VCaP (cell line): ENCODE data around the gene RMDN2.
A peak's percentile ranks its signal among the peaks of the same experiment; 100 is the strongest.
"Not testable (repeated sequence)": the region's sequence is repeated elsewhere in the genome, so short reads cannot be mapped to it uniquely, and the experiment has no call there.

Experiments used
- H3K27ac ChIP-seq: fragments of 450-650 bp; 2 replicates; pipeline ENCODE4 v1.5.1; 2017
- TF ChIP-seq, protein P1 (sequence below): fragments of 450-650 bp; conservative IDR thresholded peaks from 2 replicates; pipeline ENCODE4 v1.5.1; 2017; ENCODE audit warnings: mild to moderate bottlenecking, moderate library complexity

RMDN2 gene

GRCh38 chr2:37919631-37920032 lies 5.5 kb upstream of the RMDN2 start:
- H3K27ac ChIP-seq: no peak overlapping the region
- TF ChIP-seq, protein P1, sequence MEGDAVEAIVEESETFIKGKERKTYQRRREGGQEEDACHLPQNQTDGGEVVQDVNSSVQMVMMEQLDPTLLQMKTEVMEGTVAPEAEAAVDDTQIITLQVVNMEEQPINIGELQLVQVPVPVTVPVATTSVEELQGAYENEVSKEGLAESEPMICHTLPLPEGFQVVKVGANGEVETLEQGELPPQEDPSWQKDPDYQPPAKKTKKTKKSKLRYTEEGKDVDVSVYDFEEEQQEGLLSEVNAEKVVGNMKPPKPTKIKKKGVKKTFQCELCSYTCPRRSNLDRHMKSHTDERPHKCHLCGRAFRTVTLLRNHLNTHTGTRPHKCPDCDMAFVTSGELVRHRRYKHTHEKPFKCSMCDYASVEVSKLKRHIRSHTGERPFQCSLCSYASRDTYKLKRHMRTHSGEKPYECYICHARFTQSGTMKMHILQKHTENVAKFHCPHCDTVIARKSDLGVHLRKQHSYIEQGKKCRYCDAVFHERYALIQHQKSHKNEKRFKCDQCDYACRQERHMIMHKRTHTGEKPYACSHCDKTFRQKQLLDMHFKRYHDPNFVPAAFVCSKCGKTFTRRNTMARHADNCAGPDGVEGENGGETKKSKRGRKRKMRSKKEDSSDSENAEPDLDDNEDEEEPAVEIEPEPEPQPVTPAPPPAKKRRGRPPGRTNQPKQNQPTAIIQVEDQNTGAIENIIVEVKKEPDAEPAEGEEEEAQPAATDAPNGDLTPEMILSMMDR: no peak

GRCh38 chr2:37920570-37920969 lies 4.5 kb upstream of the RMDN2 start:
- no peak overlapping the region for H3K27ac ChIP-seq

GRCh38 chr2:37921781-37922180 lies 3.3 kb upstream of the RMDN2 start:
- no peak overlapping the region for H3K27ac ChIP-seq
- TF ChIP-seq, protein P1: no peak

More at GRCh38 chr2:37920570-37920969, 4.5 kb upstream of the RMDN2 start:
- TF ChIP-seq, protein P1: no peak

DNA sequence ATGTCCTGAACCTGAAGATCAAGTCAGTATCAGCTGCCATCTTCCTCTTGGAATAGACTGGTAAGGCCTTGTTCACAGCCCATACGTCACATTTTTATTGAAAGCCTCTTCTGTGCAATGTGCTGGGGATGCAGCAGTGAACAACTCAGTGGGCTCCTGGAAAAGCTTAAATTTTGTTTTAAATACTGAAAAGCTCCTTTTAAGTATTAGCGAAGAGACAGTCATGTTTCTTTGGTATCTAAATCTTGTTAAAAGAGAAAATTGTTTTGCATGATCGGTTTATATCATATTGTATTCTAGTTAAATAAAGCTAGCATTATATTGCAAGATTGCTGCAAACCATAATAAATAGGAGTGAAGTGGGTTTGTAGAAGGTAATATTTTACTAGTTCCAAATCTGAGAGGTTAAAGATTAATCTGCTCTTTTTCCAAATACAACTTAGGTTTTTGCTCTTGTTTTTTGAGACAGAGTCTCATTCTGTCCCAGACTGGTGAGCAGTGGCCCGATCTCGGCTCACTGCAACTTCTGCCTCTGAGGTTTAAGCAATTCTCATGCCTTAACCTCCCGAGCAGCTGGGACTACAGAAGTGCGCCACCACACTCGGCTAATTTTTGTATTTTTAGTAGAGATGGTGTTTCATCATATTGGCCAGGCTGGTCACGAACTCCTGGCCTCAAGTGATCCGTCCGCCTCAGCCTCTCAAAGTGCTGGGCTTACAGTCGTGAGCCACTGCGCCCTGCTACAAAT lies 1.6 kb upstream of the RMDN2 start:
- TF ChIP-seq, protein P1: no peak
- H3K27ac ChIP-seq: no peak overlapping the region

- peak overlapping the region; percentile 93 for H3K27ac ChIP-seq
Observed at GRCh38 chr2:37926635-37927034, 1.5 kb downstream of the RMDN2 start.

GRCh38 chr2:37928377-37928776 lies 3.3 kb downstream of the RMDN2 start:
- no peak overlapping the region for H3K27ac ChIP-seq
- TF ChIP-seq, protein P1: no peak

More at GRCh38 chr2:37926635-37927034, 1.5 kb downstream of the RMDN2 start:
- TF ChIP-seq, protein P1: no peak

DNA sequence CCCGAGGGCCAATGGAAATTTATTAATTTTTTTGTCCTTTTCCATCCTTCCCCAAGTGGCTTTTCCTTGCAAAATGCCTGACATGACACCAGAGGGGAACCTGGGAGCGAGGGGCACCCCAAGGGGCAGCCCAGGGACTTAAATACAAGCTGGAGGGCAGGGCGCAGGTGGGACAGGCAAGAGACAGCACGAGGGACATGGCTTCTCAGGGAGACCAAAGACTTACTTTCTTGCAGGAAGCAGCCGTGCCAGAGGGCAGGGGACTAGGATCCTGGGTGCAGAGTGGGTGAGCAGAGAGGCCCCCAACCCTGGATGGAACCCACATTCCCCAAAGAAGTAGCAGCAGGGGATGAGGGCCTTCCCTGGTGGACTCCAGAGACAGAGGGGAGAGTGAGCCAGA lies 5.3 kb downstream of the RMDN2 start:
- not testable (repeated sequence) for H3K27ac ChIP-seq

DNA sequence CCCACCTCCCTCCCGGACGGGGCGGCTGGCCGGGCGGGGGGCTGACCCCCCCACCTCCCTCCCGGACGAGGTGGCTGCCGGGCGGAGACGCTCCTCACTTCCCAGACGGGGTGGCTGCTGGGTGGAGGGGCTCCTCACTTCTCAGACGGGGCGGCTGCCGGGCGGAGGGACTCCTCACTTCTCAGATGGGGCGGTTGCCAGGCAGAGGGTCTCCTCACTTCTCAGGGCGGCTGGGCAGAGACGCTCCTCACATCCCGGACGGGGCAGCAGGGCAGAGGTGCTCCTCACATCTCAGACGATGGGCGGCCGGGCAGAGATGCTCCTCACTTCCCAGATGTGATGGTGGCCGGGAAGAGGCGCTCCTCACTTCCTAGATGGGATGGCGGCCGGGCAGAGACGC lies 7.8 kb downstream of the RMDN2 start:
- H3K27ac ChIP-seq: not testable (repeated sequence)
